GM23338 (cell line): Measurements from ENCODE around the gene LGI1. TPM values are rescaled to one million over a fixed set of nuclear protein-coding genes. Genes with fewer than 3 reads are reported as not detected.

Experiments
- ATAC-seq: fragments of 200-7000 bp; cut with Tn5 transposase; 3 replicates; pipeline ENCODE4 v1.9.1; 2020
- DNase-seq: peaks from one replicate; pipeline ENCODE4 v3.0.0-alpha.2; 2015; ENCODE audit warnings: low spot score
- H2AFZ ChIP-seq: fragments of 200-600 bp; sonication (generic); 2 replicates; pipeline ENCODE4 v1.8.0; 2016; ENCODE audit warnings: antibody characterized with exemption, mild to moderate bottlenecking, moderate library complexity
- H3F3A ChIP-seq: fragments of 200-600 bp; sonication (generic); replicated peaks from 2 replicates; pipeline ENCODE4 v1.8.0; 2017; ENCODE audit warnings: antibody characterized with exemption, mixed run types, low read depth
- H3K27ac ChIP-seq: fragments of 200-600 bp; sonication (generic); 2 replicates; pipeline ENCODE4 v1.6.1; 2016; ENCODE audit warnings: low read depth
- H3K27me3 ChIP-seq: fragments of 200-600 bp; sonication (generic); 2 replicates; pipeline ENCODE4 v1.8.0; 2016; ENCODE audit warnings: mild to moderate bottlenecking, mixed run types, moderate library complexity; ENCODE audit not compliant: insufficient read depth
- H3K36me3 ChIP-seq: fragments of 200-600 bp; sonication (generic); 2 replicates; pipeline ENCODE4 v1.8.0; 2016; ENCODE audit warnings: mild to moderate bottlenecking; ENCODE audit not compliant: insufficient read depth
- H3K4me1 ChIP-seq: fragments of 200-600 bp; sonication (generic); 2 replicates; pipeline ENCODE4 v1.8.0; 2016; ENCODE audit warnings: mild to moderate bottlenecking, moderate library complexity; ENCODE audit not compliant: insufficient read depth
- H3K4me2 ChIP-seq: fragments of 200-600 bp; sonication (generic); 2 replicates; pipeline ENCODE4 v1.7.1; 2017; ENCODE audit warnings: mixed run types
- H3K4me3 ChIP-seq: fragments of 200-600 bp; sonication (generic); 2 replicates; pipeline ENCODE4 v1.6.1; 2016; ENCODE audit warnings: mixed run types
- H3K79me2 ChIP-seq: fragments of 200-600 bp; sonication (generic); replicated peaks from 2 replicates; pipeline ENCODE4 v1.8.0; 2017; ENCODE audit warnings: mild to moderate bottlenecking; ENCODE audit not compliant: insufficient read depth
- H3K9me2 ChIP-seq: fragments of 200-600 bp; sonication (generic); 2 replicates; pipeline ENCODE4 v1.8.0; 2017; ENCODE audit not compliant: insufficient read depth
- H4K20me1 ChIP-seq: fragments of 200-600 bp; sonication (generic); replicated peaks from 2 replicates; pipeline ENCODE4 v1.8.0; 2017; ENCODE audit warnings: mild to moderate bottlenecking; ENCODE audit not compliant: insufficient read depth
- H3K27ac Mint-ChIP-seq: 2 replicates; pipeline ENCODE4 v1.8.0; 2020; ENCODE audit warnings: inconsistent platforms, mild to moderate bottlenecking, moderate library complexity, mixed read lengths
- H3K27me3 Mint-ChIP-seq: 3 replicates; pipeline ENCODE4 v1.8.0; 2022; ENCODE audit warnings: low read depth, mild to moderate bottlenecking, moderate library complexity, mixed read lengths, inconsistent platforms; ENCODE audit not compliant: insufficient read depth, poor library complexity
- H3K36me3 Mint-ChIP-seq: 3 replicates; pipeline ENCODE4 v1.8.0; 2021; ENCODE audit warnings: low read depth, mild to moderate bottlenecking, inconsistent platforms, moderate library complexity, mixed read lengths
- H3K4me1 Mint-ChIP-seq: 3 replicates; pipeline ENCODE4 v1.8.0; 2020; ENCODE audit warnings: mild to moderate bottlenecking, inconsistent platforms, mixed read lengths
- H3K4me3 Mint-ChIP-seq: 3 replicates; pipeline ENCODE4 v1.8.0; 2021; ENCODE audit warnings: moderate library complexity, mild to moderate bottlenecking, inconsistent platforms, mixed read lengths
- H3K9me3 Mint-ChIP-seq: 3 replicates; pipeline ENCODE4 v1.8.0; 2020; ENCODE audit warnings: moderate library complexity, mild to moderate bottlenecking, inconsistent platforms, mixed read lengths
- EZH2 ChIP-seq: fragments of 200-600 bp; sonication (generic); IDR thresholded peaks from one replicate; pipeline ENCODE4 v1.8.0; 2017; ENCODE audit warnings: antibody characterized with exemption, mild to moderate bottlenecking, low read depth; ENCODE audit not compliant: unreplicated experiment
- JUNB ChIP-seq: IDR thresholded peaks from one replicate; pipeline ENCODE4 v1.6.1; 2016; ENCODE audit warnings: antibody characterized with exemption; ENCODE audit not compliant: unreplicated experiment
- POLR2AphosphoS5 ChIP-seq: IDR thresholded peaks from 2 replicates; pipeline ENCODE4 v1.6.1; 2016; ENCODE audit warnings: antibody characterized with exemption, low read depth
- polyA plus RNA-seq: library from polyadenylated mRNA; unstranded; fragments of >200 nt; fragmentation: Nextera tagmentation; extraction: Ambion mirVana; gene quantifications from 2 replicates; pipeline ENCODE4 v1.2.1, GENCODE V29; 2016
- total RNA-seq: library from RNA; depleted of rRNA; stranded (reverse); fragments of >200 nt; shearing (Covaris generic); gene quantifications from 2 replicates; pipeline ENCODE4 v1.2.3, GENCODE V29; 2014
- TF ChIP-seq, protein P1 (sequence below): IDR thresholded peaks from one replicate; pipeline ENCODE4 v1.6.1; 2018; ENCODE audit warnings: antibody characterized with exemption; ENCODE audit not compliant: unreplicated experiment
- TF ChIP-seq, protein P2 (sequence below): fragments of 250-450 bp; sonication (Bioruptor Pico); IDR thresholded peaks from 2 replicates; pipeline ENCODE4 v1.5.0; 2020; ENCODE audit warnings: mild to moderate bottlenecking, moderate library complexity
- TF ChIP-seq, protein P3 (sequence below), 2 experiments: fragments of 200-600 bp in 1 of 2; sonication (generic) in 1 of 2; conservative IDR thresholded peaks; 2 replicates each; pipeline versions ENCODE4 v1.5.1 to v1.6.1; 2016 to 2017; ENCODE audit warnings: antibody characterized with exemption in 2 of 2, low read depth in 2 of 2, mild to moderate bottlenecking in 2 of 2, moderate library complexity in 1 of 2

Gene LGI1
- total and polyA plus RNA-seq, 2 experiments from 2014 or later, result 0.28 to 0.31 TPM

DNA sequence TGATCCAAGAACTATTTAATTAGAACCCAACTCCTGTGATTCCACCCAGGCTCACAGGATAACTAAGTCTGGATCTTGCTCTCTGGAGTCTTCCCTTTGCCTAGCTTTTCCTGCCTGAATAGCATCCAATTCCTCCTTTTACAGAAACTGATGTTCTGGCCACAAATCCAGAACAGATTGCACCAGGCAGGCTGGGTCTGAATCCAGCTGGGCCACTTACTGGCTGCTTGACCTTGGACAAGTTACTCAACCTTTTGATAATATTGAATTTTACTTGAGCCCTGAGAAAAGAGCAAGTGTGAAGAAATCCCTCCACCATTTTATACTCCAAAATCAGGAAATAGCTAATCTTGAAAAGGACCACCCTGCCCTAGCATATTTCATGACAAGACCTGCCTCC lies 80.5 kb downstream of the LGI1 start:
- Histone ChIP-seq H3K36me3 (no peaks in the 10 kb centered on the region; the same call in 1 of the 2 replicates), H2AFZ (no peak overlapping the region), H4K20me1 (peaks cover 18% of the 10 kb centered on the region), H3K4me3 (no peak overlapping the region), H3K9me2 (no peaks in the 10 kb centered on the region), H3K79me2 (no peaks in the 10 kb centered on the region), H3K27me3 (peaks cover 99% of the 10 kb centered on the region), H3K4me1 (peaks cover 10% of the 10 kb centered on the region; the same call in 1 of the 2 replicates), H3K4me2 (no peak overlapping the region), H3F3A (no peaks in the 10 kb centered on the region), H3K27ac (no peak overlapping the region)
- no peak for DNase-seq
- Mint-ChIP-seq H3K27me3 (peaks cover 88% of the 10 kb centered on the region), H3K9me3 (peaks cover 28% of the 10 kb centered on the region), H3K4me3 (no peak overlapping the region), H3K27ac (no peak overlapping the region), H3K36me3 (peaks cover 8% of the 10 kb centered on the region; the same call in 2 of the 3 replicates), H3K4me1 (peaks cover 8% of the 10 kb centered on the region)
- ATAC-seq, result no peak
- TF ChIP-seq, protein P1, sequence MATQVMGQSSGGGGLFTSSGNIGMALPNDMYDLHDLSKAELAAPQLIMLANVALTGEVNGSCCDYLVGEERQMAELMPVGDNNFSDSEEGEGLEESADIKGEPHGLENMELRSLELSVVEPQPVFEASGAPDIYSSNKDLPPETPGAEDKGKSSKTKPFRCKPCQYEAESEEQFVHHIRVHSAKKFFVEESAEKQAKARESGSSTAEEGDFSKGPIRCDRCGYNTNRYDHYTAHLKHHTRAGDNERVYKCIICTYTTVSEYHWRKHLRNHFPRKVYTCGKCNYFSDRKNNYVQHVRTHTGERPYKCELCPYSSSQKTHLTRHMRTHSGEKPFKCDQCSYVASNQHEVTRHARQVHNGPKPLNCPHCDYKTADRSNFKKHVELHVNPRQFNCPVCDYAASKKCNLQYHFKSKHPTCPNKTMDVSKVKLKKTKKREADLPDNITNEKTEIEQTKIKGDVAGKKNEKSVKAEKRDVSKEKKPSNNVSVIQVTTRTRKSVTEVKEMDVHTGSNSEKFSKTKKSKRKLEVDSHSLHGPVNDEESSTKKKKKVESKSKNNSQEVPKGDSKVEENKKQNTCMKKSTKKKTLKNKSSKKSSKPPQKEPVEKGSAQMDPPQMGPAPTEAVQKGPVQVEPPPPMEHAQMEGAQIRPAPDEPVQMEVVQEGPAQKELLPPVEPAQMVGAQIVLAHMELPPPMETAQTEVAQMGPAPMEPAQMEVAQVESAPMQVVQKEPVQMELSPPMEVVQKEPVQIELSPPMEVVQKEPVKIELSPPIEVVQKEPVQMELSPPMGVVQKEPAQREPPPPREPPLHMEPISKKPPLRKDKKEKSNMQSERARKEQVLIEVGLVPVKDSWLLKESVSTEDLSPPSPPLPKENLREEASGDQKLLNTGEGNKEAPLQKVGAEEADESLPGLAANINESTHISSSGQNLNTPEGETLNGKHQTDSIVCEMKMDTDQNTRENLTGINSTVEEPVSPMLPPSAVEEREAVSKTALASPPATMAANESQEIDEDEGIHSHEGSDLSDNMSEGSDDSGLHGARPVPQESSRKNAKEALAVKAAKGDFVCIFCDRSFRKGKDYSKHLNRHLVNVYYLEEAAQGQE, result no peak
- TF ChIP-seq, protein P2, sequence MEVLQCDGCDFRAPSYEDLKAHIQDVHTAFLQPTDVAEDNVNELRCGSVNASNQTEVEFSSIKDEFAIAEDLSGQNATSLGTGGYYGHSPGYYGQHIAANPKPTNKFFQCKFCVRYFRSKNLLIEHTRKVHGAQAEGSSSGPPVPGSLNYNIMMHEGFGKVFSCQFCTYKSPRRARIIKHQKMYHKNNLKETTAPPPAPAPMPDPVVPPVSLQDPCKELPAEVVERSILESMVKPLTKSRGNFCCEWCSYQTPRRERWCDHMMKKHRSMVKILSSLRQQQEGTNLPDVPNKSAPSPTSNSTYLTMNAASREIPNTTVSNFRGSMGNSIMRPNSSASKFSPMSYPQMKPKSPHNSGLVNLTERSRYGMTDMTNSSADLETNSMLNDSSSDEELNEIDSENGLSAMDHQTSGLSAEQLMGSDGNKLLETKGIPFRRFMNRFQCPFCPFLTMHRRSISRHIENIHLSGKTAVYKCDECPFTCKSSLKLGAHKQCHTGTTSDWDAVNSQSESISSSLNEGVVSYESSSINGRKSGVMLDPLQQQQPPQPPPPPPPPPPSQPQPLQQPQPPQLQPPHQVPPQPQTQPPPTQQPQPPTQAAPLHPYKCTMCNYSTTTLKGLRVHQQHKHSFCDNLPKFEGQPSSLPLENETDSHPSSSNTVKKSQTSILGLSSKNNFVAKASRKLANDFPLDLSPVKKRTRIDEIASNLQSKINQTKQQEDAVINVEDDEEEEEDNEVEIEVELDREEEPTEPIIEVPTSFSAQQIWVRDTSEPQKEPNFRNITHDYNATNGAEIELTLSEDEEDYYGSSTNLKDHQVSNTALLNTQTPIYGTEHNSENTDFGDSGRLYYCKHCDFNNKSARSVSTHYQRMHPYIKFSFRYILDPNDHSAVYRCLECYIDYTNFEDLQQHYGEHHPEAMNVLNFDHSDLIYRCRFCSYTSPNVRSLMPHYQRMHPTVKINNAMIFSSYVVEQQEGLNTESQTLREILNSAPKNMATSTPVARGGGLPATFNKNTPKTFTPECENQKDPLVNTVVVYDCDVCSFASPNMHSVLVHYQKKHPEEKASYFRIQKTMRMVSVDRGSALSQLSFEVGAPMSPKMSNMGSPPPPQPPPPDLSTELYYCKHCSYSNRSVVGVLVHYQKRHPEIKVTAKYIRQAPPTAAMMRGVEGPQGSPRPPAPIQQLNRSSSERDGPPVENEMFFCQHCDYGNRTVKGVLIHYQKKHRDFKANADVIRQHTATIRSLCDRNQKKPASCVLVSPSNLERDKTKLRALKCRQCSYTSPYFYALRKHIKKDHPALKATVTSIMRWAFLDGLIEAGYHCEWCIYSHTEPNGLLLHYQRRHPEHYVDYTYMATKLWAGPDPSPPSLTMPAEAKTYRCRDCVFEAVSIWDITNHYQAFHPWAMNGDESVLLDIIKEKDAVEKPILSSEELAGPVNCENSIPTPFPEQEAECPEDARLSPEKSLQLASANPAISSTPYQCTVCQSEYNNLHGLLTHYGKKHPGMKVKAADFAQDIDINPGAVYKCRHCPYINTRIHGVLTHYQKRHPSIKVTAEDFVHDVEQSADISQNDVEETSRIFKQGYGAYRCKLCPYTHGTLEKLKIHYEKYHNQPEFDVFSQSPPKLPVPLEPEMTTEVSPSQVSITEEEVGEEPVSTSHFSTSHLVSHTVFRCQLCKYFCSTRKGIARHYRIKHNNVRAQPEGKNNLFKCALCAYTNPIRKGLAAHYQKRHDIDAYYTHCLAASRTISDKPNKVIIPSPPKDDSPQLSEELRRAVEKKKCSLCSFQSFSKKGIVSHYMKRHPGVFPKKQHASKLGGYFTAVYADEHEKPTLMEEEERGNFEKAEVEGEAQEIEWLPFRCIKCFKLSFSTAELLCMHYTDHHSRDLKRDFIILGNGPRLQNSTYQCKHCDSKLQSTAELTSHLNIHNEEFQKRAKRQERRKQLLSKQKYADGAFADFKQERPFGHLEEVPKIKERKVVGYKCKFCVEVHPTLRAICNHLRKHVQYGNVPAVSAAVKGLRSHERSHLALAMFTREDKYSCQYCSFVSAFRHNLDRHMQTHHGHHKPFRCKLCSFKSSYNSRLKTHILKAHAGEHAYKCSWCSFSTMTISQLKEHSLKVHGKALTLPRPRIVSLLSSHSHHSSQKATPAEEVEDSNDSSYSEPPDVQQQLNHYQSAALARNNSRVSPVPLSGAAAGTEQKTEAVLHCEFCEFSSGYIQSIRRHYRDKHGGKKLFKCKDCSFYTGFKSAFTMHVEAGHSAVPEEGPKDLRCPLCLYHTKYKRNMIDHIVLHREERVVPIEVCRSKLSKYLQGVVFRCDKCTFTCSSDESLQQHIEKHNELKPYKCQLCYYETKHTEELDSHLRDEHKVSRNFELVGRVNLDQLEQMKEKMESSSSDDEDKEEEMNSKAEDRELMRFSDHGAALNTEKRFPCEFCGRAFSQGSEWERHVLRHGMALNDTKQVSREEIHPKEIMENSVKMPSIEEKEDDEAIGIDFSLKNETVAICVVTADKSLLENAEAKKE (CRISPR knock-in tag), result no peak
- TF ChIP-seq, protein P3, sequence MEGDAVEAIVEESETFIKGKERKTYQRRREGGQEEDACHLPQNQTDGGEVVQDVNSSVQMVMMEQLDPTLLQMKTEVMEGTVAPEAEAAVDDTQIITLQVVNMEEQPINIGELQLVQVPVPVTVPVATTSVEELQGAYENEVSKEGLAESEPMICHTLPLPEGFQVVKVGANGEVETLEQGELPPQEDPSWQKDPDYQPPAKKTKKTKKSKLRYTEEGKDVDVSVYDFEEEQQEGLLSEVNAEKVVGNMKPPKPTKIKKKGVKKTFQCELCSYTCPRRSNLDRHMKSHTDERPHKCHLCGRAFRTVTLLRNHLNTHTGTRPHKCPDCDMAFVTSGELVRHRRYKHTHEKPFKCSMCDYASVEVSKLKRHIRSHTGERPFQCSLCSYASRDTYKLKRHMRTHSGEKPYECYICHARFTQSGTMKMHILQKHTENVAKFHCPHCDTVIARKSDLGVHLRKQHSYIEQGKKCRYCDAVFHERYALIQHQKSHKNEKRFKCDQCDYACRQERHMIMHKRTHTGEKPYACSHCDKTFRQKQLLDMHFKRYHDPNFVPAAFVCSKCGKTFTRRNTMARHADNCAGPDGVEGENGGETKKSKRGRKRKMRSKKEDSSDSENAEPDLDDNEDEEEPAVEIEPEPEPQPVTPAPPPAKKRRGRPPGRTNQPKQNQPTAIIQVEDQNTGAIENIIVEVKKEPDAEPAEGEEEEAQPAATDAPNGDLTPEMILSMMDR (conservative IDR thresholded peaks at IDR 0.05; ENCODE audit: low read depth in 2 of 2), result no peak
- TF ChIP-seq EZH2 (no peak), POLR2AphosphoS5 (no peak), JUNB (no peak)
